GM18909 (cell line): ENCODE data around the gene CYP2W1.
"Not testable (repeated sequence)": the region's sequence is repeated elsewhere in the genome, so short reads cannot be mapped to it uniquely, and the experiment has no call there.

Source experiments
- ATAC-seq: cut with Tn5 transposase; IDR thresholded peaks from one replicate; pipeline ENCODE4 v1.9.1; 2021; ENCODE audit warnings: mild to moderate bottlenecking; ENCODE audit not compliant: unreplicated experiment, poor library complexity

The CYP2W1 gene

DNA sequence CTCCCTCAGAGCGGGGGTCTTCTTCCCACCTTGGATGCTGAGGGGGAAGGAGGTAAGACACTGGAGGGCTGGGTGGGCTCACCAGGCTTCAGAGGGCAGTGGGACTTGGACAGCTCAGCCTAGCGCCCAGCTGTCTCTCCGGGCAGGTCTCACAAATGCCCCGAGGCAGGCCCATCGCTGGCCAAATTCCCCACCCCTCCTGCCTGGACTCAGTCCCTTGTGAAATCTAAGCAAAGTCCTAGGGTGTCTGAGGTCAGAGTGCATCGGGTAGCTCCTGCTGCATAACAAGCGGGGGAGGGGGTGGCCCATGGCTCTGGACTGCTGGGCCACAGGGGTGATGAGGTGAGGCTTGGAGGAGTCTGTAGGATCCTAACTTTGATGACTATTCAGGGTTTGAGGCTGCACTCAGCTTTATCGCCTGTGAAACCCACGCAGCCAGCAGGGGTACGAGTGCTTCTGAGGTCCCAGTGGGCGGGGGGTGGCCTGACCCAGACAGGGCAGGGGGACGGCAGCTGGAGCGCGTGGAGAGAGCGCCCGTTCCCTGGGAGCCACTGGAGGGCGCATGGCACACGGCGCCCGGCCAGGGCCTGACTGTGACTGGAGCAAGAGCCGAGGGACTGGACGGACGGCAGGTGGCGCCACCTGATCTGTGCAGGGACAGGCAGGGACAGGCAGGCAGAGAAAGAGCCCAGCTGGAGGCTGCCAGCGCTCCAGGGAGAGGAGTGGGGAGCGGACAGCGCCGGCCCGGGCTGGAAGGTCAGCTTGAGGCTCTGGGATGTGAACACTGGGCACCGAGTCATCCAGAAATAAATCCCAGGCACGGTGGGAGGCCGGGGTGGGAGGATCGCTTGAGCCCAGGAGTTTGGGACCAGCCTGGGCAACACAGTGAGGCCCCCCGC, 10.0 kb downstream of the CYP2W1 start:
- ATAC-seq: peak; percentile 86

DNA sequence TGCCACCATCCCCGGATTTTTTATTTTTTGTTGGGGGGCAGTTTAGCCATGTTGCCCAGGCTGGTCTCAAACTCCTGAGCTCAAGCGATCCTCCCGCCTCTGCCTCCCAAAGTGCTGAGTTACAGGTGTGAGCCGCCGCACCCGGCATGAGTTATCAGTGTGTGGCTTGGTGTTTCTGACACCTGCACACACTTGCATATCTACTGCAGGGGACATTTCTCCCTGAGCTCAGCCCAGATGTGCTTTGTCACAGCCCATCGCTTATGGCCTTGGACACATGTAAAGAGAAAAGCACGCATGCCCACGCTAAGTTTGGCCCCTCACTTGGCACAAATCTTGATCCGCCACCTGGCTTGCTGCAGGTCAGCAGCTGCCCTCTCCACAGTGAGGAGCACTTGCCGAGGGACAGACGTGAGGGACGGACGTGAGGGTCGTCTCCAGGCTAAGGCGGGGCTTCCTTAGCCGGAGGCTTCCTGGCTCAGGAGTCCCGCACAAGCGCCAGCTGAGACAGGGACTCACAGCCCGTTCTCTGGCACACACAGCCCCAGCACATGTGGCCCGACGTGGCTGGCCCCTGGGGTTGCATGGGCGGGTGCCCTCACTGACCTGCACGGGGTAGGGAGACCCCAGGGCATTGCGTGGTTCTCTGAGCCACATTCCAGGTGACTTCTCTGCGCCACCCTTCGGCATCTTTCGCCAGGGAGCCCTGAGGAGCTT, 11.8 kb downstream of the CYP2W1 start:
- no peak for ATAC-seq

DNA sequence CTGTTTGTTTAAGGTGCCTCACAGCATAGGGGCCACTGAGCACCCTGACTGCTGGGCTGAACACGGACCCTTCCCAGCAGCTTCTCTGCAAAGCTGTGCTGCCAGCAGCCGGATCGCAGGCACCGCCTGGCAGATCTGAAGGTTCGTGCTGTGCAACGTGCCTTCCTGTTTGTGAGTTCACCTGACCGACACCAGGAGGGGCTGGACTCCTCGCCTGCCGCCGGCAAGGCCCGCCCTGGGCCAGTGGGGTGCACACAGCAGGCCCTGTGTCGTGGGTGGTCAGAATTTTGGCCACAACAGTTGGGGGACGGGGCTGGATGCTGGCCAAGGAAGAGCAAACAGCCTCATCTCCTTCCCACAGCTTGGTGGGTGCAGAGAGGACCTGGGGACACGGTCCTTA, 12.6 kb downstream of the CYP2W1 start:
- ATAC-seq: no peak

DNA sequence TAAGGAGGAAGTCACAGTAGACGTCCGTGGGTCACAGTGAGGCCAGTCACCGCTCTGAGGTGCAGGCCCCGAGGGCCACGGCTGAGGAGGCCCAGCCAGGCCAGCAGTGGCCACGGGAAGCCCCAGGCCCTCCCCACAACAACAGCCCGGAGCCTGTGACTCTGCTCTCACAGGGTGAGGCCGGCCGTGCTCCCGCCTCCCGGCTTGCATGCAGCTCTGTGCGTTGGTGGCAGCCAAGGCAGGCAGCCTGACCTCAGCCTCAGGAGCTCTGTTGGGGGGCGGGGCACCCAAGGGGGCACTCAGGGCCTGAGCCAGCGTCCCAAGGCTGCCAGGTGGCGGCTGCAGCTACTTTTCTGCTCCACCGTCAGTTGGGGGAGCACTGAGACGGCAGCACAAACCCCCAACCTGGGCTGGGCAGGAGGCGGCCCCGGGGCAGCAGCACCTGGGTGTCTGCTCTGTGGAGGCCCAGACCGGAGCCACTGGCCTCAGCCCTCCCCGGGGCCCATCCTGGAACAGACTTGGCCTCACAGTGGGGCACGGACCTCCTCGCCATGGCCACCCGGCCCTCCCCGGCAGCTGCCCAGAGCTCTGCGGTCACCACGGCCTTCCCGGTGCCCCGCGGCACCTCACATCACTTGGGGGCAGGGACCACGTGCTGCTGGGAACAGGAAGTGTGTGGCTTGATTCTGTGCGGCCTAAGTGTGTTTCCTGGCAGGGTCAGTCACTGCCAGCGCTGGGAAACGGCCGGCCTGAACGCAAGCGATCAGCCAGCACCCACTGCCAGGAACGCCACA, 13.3 kb downstream of the CYP2W1 start:
- ATAC-seq: no peak

DNA sequence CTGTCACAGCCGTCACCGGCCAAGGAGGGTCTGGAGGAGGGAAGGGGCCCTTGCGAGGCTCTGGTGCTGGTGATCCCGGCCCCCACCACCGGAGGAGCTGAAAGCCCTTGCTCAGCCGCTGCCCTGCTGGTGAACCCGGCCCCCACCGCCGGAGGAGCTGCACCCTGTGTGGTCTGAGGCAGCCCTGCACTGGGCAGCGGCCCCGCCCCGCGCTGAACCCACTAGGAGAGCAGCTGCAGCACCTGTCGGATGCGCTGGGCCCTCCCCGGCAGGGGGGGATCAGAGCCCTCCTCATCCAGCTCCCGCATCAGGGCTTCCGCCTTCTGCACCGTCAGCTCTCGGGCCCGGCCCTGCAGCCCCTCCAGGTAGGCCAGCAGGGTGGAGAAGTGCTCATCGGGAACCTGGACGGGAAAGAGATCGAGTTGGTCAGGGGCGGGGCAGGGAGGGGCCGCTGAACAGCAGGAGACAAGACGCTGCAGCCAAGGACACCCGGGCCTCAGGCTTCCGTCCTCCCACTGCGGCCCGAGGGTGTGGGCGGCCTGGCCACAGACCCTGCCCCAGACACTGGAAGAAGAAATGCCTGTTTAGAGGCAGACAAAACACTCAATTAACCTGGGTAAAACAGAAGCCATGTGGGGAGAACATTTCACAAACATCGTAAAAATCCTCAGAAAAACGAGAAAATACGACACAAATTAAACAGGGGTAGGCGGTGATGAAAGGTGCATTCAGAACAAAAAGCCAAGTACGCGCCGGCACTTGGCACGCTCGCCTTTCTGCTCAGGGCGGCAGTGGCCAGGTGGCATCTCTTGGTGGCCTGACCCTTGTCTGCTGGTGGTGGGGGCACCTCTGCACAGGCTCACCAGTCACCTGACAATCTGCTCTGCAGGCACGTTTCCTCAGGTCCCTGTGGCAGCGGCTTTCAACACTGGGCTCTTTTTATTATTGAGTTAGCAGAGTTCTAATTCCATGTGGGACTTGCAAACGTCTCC, 14.7 kb downstream of the CYP2W1 start:
- ATAC-seq: no peak

DNA sequence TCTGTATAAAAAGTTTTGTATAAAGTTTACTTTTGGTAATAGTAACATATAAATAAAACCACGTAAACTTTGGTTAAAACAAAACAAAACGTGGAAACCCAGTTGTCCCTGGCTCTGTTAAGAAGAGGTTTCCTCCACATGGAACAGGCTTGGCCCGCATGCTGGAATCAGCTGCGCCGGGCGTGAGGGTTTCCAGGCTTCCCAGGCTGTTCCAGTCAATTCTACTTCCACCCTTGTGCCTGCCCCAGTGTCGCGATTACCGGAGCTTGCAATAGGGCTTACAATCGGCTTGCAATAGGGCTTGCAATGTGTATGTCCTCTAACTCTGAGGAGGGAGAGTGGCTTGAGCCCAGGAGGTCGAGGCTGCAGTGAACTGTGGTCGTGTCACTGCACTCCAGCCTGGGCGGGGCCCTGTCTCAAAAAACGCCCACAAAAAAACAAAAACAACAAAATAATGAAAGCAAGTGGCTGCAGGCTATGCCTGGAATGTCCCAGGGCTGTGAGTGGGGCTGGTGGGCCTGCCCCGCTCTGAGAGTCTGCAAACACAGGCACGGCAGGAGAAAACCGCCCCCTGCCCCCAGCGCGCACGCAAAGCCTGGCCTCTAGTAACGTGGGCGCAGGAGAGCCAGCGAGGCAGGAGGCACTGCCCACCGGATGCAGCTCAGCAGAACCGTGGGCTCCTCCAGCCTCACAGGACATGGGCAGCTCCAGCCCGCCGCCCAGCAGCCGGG, 16.3 kb downstream of the CYP2W1 start:
- no peak for ATAC-seq

DNA sequence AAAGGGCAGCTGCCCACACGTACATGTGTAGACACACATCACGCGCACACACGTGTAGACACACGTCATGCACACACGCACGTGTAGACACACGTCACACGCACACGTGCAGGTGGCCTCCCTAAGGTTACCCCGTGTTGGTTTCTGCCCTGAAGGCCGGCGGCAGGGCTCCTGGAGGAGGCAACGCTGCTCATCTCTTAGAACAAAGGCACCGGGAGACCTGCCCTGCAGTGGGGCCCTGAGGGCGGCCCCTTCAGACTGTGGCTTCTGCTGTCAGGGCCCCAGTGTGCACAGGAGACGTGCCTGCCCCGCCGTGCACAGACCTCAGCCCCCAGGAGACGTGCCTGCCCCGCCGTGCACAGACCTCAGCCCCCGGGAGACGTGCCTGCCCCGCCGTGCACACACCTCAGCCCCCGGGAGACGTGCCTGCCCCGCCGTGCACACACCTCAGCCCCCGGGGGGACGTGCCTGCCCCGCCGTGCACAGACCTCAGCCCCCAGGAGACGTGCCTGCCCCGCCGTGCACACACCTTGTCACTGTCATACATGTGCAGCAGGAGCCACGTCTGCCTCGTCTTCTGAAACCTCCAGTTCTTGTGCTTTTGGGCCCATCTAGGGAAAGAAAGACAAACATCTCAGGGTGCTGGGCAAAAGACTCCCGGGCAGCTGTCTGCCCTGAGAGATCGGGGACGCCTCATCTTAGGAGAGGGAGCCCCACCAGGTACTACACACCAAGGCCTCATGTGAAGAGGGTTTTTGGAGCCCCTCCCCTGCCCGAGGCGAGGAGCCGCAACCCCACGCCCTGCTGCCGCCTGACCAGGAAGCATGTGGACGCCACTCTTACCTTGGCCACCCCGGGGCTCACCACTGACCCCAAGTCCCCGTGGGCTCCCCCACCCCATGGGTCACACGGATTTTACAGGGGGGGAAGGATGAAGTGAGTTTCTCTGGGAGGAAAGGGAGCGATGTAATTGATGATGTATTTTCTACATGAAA, 17.3 kb downstream of the CYP2W1 start:
- peak; percentile 63 for ATAC-seq

DNA sequence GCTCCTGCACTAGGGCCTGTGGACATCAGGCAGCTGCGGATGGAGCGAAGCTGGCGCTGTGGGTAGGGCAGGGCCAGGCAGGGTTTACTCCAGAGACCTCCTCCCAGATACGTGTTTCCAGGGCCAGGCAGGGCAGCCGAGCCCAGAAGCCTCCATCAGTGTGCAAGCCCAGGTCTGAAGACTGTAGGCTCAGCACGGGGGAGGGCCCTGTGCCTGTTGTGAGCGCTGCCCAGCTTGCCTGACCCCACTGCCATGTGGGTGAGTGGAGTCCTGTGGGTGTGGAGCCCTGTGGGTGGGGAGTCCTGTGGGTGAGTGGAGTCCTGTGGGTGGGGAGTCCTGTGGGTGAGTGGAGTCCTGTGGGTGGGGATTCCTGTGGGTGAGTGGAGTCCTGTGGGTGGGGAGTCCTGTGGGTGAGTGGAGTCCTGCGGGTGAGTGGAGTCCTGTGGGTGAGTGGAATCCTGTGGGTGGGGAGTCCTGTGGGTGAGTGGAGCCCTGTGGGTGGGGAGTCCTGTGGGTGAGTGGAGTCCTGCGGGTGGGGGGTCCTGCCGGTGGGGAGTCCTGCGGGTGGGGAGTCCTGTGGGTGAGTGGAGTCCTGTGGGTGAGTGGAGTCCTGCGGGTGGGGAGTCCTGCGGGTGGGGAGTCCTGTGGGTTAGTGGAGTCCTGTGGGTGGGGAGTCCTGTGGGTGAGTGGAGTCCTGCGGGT, 18.2 kb downstream of the CYP2W1 start:
- ATAC-seq: not testable (repeated sequence)

DNA sequence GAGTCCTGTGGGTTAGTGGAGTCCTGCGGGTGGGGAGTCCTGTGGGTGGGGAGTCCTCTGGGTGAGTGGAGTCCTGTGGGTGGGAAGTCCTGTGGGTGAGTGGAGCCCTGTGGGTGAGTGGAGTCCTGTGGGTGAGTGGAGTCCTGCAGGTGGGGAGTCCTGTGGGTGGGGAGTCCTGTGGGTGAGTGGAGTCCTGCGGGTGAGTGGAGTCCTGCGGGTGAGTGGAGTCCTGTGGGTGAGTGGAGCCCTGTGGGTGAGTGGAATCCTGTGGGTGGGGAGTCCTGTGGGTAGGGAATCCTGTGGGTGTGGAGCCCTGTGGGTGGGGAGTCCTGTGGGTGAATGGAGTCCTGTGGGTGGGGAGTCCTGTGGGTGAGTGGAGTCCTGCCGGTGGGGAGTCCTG, 19.0 kb downstream of the CYP2W1 start:
- not testable (repeated sequence) for ATAC-seq

DNA sequence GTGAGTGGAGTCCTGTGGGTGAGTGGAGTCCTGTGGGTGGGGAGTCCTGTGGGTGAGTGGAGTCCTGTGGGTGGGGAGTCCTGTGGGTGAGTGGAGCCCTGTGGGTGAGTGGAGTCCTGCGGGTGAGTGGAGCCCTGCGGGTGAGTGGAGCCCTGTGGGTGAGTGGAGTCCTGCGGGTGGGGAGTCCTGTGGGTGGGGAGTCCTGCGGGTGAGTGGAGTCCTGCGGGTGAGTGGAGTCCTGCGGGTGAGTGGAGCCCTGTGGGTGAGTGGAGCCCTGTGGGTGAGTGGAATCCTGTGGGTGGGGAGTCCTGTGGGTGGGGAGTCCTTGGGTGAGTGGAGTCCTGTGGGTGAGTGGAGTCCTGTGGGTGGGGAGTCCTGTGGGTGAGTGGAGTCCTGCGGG, 19.5 kb downstream of the CYP2W1 start:
- ATAC-seq: not testable (repeated sequence)

DNA sequence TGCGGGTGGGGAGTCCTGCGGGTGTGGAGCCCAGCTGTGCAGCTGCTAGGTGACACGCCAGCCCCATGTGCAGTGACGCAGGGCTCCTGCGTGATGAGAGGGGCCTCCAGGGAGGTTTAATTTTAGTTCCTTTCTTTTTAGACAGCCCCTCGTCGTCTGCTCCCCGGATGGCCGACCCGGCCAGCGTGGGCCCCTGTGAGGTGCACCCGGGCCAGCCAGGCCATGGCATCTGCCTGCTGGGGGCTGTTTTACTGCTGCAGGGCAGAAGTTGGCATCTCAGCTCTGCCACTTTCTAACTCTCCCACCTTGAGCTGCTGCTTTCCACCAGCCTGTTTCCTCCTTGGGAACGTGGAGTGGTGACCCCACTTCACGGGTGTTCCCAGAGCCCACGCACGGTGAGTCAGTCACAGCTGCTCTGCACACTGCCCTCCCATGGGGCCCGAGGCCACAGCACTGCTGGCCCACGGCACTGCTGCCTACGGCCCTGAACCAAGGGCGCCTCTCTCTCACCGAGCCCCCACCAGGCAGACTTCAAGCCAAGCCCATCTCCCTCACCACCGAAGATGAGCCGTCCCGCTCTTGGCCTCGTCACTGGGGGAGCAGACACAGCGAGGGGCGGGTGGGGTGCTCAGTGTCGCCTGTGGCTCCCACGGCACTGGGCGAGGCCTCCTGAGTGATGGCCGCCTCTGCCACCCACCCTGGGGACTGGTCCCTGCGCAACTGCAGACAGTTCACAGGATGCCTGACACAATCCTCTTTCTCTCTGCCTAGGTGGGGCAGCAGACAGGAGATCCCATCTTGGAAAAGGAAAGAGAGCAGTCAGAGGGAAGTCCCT, 21.3 kb downstream of the CYP2W1 start:
- no peak for ATAC-seq

DNA sequence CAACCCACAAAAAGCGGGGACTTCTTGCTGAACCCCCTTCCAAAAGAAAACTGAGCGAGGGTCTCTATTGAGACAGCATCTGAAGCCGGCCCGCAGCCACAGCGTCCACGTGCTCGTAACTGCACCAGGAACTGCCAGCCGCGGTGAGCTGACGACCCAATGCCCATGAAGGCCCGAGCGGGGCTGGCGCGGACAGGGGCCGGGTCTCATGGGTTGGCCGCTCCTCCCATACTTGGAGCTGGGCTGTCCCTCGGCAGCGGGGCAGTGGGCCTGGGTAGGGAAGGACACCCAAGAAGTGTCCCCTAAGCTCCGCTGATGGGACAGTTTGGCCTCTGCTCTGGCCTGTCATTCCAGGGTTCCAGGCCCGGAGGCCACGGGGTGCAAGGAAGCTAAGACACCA, 22.3 kb downstream of the CYP2W1 start:
- ATAC-seq: no peak

DNA sequence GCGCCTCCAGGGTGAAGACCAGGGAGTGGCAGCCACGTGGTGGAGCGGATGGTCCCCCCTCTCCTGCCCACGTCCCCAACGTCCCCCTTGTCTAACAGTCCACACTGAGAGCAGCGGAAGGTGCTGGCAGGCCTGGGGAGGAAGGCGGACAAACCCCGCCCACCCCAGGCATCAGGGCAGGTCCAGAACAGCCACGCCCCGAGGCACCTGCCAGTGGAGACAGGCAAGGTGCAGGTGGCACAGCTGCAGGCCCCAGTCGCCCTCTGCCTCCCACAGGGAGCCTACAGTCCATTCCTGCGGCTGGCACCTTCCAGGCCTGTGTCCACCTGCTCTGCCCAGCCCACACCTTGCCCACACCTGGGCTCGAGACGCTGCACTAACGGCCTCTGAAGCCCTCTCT, 24.9 kb downstream of the CYP2W1 start:
- no peak for ATAC-seq

DNA sequence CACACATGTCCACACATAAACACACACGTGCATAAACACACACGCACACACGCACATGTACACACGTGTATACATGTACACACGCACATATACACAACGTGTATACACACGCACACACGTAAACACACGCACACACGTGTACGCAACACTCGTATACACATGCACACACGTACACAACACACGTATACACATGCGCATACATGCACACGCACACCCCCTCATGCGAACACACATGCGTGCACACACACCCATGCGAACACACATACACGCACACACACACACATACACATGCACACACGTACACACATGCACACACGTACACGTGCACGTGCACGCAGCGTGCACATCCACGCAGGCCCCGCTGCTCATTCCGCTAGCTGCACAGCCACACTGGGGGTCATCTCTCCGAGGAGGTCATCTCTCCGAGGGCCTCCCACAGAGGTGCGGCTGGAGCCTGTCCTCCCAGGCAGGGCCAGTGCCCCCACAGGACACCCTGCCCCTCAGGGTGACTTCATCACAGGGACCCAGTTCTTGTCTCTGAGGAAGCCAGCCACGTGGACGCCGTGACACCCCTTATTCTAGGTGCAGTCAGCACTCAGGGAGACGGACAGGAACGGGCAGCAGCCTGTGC, 25.9 kb downstream of the CYP2W1 start:
- no peak for ATAC-seq

DNA sequence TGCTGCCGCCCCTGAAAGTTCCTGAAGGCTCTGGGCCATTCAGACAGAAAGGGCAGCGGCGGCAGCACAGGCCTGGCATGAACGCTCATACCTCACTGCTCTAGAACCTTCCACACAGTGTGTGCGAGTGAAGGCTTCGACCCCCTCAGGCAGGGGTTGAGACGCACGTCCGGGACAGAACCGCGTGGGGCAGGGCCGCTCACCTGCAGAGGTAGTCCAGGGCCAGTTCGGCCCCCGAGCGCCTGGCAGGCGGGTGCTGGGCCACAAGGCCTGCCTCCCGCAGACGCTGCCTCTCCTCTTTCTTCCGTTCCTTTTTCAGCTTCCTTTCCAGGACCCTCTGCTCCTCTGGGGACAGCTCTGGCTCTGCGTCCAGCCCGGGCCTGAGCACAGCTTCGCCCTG, 26.8 kb downstream of the CYP2W1 start:
- no peak for ATAC-seq

DNA sequence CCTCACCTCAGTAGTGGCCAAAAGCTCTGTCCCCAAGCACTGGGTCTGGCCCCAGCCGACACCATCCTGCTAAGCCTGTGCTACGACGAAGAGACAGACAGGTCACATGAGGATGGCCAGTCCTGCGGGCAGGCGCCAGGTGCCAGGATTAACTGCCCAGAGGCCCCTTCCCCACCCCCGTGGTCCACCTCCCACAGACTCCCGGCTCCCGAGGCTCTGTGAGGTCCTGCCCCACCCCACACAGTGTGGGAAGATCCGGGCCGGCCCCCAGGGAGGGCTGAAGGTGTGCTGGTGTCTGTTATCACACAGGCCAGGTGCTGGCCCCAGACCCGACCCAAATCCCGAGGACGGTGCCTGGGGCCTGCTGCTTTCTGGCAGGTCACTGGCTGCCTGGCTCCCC, 27.2 kb downstream of the CYP2W1 start:
- no peak for ATAC-seq
